Adrenal gland (tissue), 12 donors: ENCODE measurements around the gene STPG4. TPM values are rescaled to one million over a fixed set of nuclear protein-coding genes. Genes with fewer than 3 reads are reported as not detected.

Source experiments
- DNase-seq, 7 donors: peaks; one replicate each; pipeline ENCODE4 v3.0.0-alpha.2; 2019 to 2020
- H3K27ac ChIP-seq, 5 donors: fragments of 200-600 bp; sonication (generic) in 4 of 5; 1 replicate in 3 of 5; 2 replicates in 2 of 5; pipeline versions ENCODE4 v1.5.1 to v1.8.0; 2016 to 2020; ENCODE audit warnings: mild to moderate bottlenecking in 1 of 5
- H3K27me3 ChIP-seq: fragments of 200-600 bp; 2 replicates; pipeline ENCODE4 v1.8.0; 2021
- H3K36me3 ChIP-seq, 2 donors: fragments of 200-600 bp; replicated peaks in 1 of 2; 1 replicate in 1 of 2; 2 replicates in 1 of 2; pipeline versions ENCODE4 v1.5.1 to v1.8.0; 2018 to 2022
- H3K4me1 ChIP-seq, 2 donors: fragments of 200-600 bp; replicated peaks in 1 of 2; 1 replicate in 1 of 2; 2 replicates in 1 of 2; pipeline versions ENCODE4 v1.5.1 to v1.8.0; 2018 to 2021
- H3K4me3 ChIP-seq, 4 donors: fragments of 200-600 bp; sonication (generic) in 3 of 4; one replicate each; pipeline ENCODE4 v1.5.1; 2016 to 2018
- H3K9me3 ChIP-seq, 3 donors: fragments of 200-600 bp; sonication (generic) in 1 of 3; replicated peaks in 1 of 3; 1 replicate in 2 of 3; 2 replicates in 1 of 3; pipeline versions ENCODE4 v1.5.1 to v1.8.0; 2016 to 2021
- CTCF ChIP-seq, 6 experiments: fragments of 450-650 bp in 4 of 6; fragments of 200-600 bp in 2 of 6; sonication (generic) in 1 of 6; IDR thresholded peaks; 1 replicate in 5 of 6; 2 replicates in 1 of 6; pipeline versions ENCODE4 v1.5.1 to v1.8.0; 2016 to 2021; ENCODE audit warnings: antibody characterized with exemption in 6 of 6, mild to moderate bottlenecking in 2 of 6, moderate library complexity in 1 of 6
- POLR2A ChIP-seq, 2 donors: fragments of 450-650 bp; IDR thresholded peaks; one replicate each; pipeline ENCODE4 v1.6.1; 2017; ENCODE audit warnings: antibody characterized with exemption in 2 of 2, mild to moderate bottlenecking in 2 of 2, moderate library complexity in 1 of 2
- WGBS, 4 donors: extraction: QIAGEN DNeasy Blood & Tissue Kit in 2 of 4; methylation state at CpG; one replicate each; pipeline versions ENCODE4 v1.1.5 to v1.1.7; 2013 to 2017; 5-methylcytosine and 5-hydroxymethylcytosine counted together
- intact Hi-C, 2 donors: fragments of 100-400 bp; cut with DNase I; formaldehyde crosslinking; loops; one replicate each; pipeline versions ENCODE4 v1.14.1 to v1.15.0; 2022 to 2023
- polyA plus RNA-seq, 3 donors: library from polyadenylated mRNA; stranded (reverse); fragments of 200-250 nt in 2 of 3; fragments of 350-450 nt in 1 of 3; fragmentation: Illumina TruSeq in 1 of 3; extraction: RNeasy Lipid Tissue Mini Kit (QIAGEN cat#74804) in 1 of 3; gene quantifications; one replicate each; pipeline ENCODE4 v1.2.3, GENCODE V29; 2013 to 2014
- total RNA-seq, 9 donors: library from RNA; depleted of rRNA in 4 of 9; stranded (reverse); fragments of >200 nt in 4 of 9; fragments of 120-200 nt in 1 of 9; fragmentation: NEBNext Ultra II Directional in 1 of 9; extraction: Animal tissue kit (Norgen Biotek cat#: 25700) in 1 of 9; gene quantifications; one replicate each; pipeline versions ENCODE4 v1.1.0 to v1.2.4, GENCODE V29; 2013 to 2023
- donor health status: healthy with polysubstance abuse.
- donor health status: Bipolar disorder and iron deficiency.
- donor health status: DM: yes; HTN: yes; CAD: no.
- donor health status: DM: no; HTN: no; CAD: no.
- donor health status: DM: no; HTN: no; CAD: no.
- donor health status: DM: yes; HTN: yes; CAD: no.

STPG4 gene
- total and polyA plus RNA-seq, 12 donors = 0.24 to 0.28 TPM; not detected in 10

GRCh38 chr2:47065343-47065742, 89.8 kb downstream of the STPG4 start:
- TF ChIP-seq CTCF (IDR thresholded peaks at IDR 0.05) (no peak), POLR2A (IDR thresholded peaks at IDR 0.05) (no peak)
- Histone ChIP-seq H3K9me3 (no peaks in the 10 kb centered on the region), H3K4me1 (peaks cover 30 to 78% of the 10 kb centered on the region in 2 donors), H3K4me3 (no peak overlapping the region), H3K27me3 (no peaks in the 10 kb centered on the region), H3K27ac (peak overlapping the region in 4 of 5 donors; percentile 19 to 86 (median 53)), H3K36me3 (no peaks in the 10 kb centered on the region)
- 53 to 70% (median 58%) methylated on average over 3 of the region's 3 CpGs for WGBS, 4 donors
- no peak for DNase-seq
- intact Hi-C loops = no loop called here

DNA sequence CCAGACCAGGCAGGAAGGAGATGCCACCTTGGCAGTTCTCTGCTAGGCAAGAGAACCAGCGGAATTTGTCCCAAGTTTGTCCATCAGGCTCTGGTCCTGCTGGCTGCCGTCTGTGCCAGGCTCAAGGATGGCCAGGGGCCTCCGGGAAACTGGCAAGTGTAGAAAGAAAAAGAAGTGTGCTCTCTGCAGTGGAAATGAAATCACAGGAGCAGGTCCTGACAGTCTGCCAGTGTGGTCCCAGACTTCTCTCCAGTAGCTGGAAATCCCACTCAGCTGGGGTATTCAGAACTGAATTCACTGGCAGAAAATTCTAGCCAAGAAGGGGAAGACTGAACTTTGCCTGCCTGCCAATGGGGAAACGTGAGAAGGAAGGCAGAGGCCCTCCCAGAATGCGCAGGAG, 91.0 kb downstream of the STPG4 start:
- DNase-seq = no peak
- TF ChIP-seq POLR2A (IDR thresholded peaks at IDR 0.05) (no peak), CTCF (IDR thresholded peaks at IDR 0.05) (no peak)
- Histone ChIP-seq H3K9me3 (no peaks in the 10 kb centered on the region), H3K27ac (peak overlapping the region in 2 of 5 donors; percentile 27 to 81), H3K4me1 (peaks cover 20 to 72% of the 10 kb centered on the region in 2 donors), H3K36me3 (no peaks in the 10 kb centered on the region), H3K4me3 (no peak overlapping the region), H3K27me3 (no peaks in the 10 kb centered on the region)
- WGBS, 4 donors = 81 to 90% (median 83%) methylated on average over 2 to 5 of the region's 5 CpGs
- intact Hi-C loops = no loop called here

GRCh38 chr2:47063538-47063930, 91.6 kb downstream of the STPG4 start:
- H3K36me3 ChIP-seq = no peaks in the 10 kb centered on the region
- no peak overlapping the region for H3K4me3 ChIP-seq
- peak overlapping the region in 2 of 5 donors; percentile 27 to 81 for H3K27ac ChIP-seq
- intact Hi-C loops = no loop called here
- TF ChIP-seq POLR2A (IDR thresholded peaks at IDR 0.05) = no peak
- TF ChIP-seq CTCF (IDR thresholded peaks at IDR 0.05) = no peak
- no peak for DNase-seq
- no peaks in the 10 kb centered on the region for H3K9me3 ChIP-seq
- H3K27me3 ChIP-seq = no peaks in the 10 kb centered on the region
- 60 to 73% (median 64%) methylated on average over 2 to 4 of the region's 4 CpGs for WGBS, 4 donors
- H3K4me1 ChIP-seq = peaks cover 19 to 67% of the 10 kb centered on the region in 2 donors

DNA sequence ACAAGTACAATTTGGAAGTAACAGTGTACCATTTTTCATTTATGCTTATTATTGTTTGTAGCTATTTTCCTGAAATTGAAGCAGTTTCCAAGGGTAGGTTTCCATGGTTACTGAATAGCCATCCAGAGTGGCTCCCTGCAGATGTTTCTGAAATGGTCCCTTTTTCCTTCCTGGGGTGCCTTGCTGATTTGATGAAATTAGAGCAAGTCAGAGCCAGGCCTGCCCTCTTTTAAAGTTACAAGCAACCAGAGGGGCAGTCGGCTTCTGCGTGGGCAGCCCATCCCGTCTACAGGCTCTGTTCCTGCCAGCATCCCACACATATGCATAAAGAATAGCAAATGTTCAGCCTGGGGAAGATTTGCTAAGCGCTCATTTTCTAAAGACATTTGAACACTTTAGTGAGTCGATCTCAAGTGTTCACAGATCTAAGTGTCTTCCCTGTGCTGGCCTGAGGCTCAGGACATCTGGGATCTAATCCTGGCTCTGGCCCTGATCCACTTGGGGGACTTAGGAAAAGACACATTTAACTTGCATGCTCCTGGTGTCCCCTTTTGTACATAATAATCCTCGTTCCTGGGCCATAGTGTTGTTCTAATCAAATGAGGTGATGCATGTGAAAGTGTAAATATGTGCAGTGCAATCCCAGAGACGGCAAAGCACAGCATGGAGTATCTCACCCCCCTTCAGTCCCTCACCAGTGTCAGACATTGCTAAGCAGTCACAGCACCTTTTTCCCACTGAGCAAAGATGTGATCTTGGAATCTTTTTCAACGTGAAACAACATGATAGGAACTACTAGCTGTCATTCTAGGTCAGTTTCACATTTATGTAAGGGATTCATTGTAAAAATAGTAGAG, 92.2 kb downstream of the STPG4 start:
- TF ChIP-seq CTCF (IDR thresholded peaks at IDR 0.05) (no peak), POLR2A (IDR thresholded peaks at IDR 0.05) (no peak)
- Histone ChIP-seq H3K36me3 (no peaks in the 10 kb centered on the region), H3K27me3 (no peaks in the 10 kb centered on the region), H3K4me3 (no peak overlapping the region), H3K9me3 (no peaks in the 10 kb centered on the region), H3K4me1 (peaks cover 19 to 67% of the 10 kb centered on the region in 2 donors), H3K27ac (peak overlapping the region in 2 of 5 donors; percentile 27 to 81)
- 65 to 84% (median 70%) methylated on average over 8 of the region's 8 CpGs for WGBS, 4 donors
- intact Hi-C loops = no loop called here
- DNase-seq = no peak
